PFSK-1 (cell line): Measurements from ENCODE around the gene NPAS2.

ENCODE experiments used
- FOXP2 ChIP-seq: optimal IDR thresholded peaks from 2 replicates; pipeline ENCODE3; 2011; ENCODE audit warnings: borderline replicate concordance, control low read depth, inconsistent platforms; ENCODE audit not compliant: insufficient read depth; ENCODE audit errors: extremely low read length, extremely low read depth
- POLR2AphosphoS5 ChIP-seq: IDR thresholded peaks from 2 replicates; pipeline ENCODE4 v1.6.1; 2012; ENCODE audit warnings: low read depth, mild to moderate bottlenecking, control low read depth, low read length, moderate library complexity
- SIN3A ChIP-seq: IDR thresholded peaks from 2 replicates; pipeline ENCODE4 v1.6.1; 2012; ENCODE audit warnings: mild to moderate bottlenecking, low read length, moderate library complexity, borderline replicate concordance; ENCODE audit not compliant: insufficient read depth
- TAF1 ChIP-seq: IDR thresholded peaks from 2 replicates; pipeline ENCODE4 v1.6.1; 2012; ENCODE audit warnings: low read length, control low read depth, borderline replicate concordance; ENCODE audit not compliant: insufficient read depth
- TF ChIP-seq, protein P1 (sequence below), 2 experiments: IDR thresholded peaks; 2 replicates each; pipeline versions ENCODE4 v1.6.1 to v1.8.0; 2011 to 2012; ENCODE audit warnings: low read depth in 2 of 2, low read length in 2 of 2, control low read depth in 1 of 2, inconsistent platforms in 1 of 2, mild to moderate bottlenecking in 1 of 2, moderate library complexity in 1 of 2; ENCODE audit not compliant: insufficient read depth in 1 of 2

NPAS2 gene

DNA sequence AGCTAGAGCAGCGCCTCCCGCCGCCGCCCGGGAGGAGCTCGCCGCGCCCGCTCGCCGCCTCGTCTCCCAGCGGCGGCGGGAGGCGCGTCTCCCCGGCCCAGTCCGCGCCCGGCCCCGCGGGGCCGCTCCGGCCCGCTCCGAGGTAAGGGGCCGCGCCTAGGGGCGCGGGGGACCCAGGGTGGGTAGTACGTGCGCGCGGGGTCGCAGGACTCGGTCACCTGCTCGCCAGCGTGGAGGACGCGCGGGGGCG is 259 bp downstream of the NPAS2 start:
- TF ChIP-seq TAF1 (no peak), FOXP2 (no peak), POLR2AphosphoS5 (no peak), SIN3A (no peak)
- TF ChIP-seq, protein P1, sequence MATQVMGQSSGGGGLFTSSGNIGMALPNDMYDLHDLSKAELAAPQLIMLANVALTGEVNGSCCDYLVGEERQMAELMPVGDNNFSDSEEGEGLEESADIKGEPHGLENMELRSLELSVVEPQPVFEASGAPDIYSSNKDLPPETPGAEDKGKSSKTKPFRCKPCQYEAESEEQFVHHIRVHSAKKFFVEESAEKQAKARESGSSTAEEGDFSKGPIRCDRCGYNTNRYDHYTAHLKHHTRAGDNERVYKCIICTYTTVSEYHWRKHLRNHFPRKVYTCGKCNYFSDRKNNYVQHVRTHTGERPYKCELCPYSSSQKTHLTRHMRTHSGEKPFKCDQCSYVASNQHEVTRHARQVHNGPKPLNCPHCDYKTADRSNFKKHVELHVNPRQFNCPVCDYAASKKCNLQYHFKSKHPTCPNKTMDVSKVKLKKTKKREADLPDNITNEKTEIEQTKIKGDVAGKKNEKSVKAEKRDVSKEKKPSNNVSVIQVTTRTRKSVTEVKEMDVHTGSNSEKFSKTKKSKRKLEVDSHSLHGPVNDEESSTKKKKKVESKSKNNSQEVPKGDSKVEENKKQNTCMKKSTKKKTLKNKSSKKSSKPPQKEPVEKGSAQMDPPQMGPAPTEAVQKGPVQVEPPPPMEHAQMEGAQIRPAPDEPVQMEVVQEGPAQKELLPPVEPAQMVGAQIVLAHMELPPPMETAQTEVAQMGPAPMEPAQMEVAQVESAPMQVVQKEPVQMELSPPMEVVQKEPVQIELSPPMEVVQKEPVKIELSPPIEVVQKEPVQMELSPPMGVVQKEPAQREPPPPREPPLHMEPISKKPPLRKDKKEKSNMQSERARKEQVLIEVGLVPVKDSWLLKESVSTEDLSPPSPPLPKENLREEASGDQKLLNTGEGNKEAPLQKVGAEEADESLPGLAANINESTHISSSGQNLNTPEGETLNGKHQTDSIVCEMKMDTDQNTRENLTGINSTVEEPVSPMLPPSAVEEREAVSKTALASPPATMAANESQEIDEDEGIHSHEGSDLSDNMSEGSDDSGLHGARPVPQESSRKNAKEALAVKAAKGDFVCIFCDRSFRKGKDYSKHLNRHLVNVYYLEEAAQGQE (IDR thresholded peaks at IDR 0.05; ENCODE audit: insufficient read depth in 1 of 2, low read depth in 2 of 2, low read length in 2 of 2): no peak

DNA sequence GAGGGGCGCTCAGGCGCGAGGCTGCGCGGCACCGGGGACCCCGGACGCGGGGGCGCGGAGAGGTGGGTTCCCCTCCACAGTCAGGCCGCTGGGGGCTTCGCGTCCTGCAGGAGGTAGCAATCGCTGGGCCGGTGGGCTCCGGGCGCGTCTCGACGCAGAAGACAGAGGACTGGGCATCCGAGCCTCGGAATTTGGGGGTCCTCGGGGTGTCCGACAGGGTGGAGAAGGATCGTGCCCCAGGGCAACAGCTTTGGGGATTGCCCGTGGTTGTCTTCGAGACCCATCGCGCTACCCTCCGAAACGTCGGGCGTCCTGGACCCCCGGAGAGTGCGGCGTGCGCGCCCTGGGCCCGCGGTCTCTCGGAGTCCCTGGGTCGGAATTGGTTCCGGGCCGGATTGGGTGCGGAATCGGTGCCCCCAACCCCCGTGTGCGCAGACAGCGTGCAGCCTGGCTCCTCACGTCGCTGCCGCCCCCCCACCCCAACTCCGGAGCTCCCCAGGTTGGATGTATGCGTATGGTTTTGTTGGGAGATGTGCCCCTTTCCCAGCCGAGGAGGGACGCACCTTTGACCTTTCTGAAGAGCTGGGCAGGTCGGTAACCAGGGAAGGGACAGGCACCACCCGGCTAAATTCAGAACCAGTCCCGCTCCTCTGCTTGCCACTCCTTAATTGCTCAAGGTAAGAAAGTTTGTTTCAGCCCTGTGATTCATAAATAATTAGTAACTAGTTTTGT is 750 bp downstream of the NPAS2 start:
- no peak for TF ChIP-seq POLR2AphosphoS5
- no peak for TF ChIP-seq SIN3A
- TF ChIP-seq FOXP2: no peak
- TF ChIP-seq TAF1: no peak
- TF ChIP-seq, protein P1 (IDR thresholded peaks at IDR 0.05; ENCODE audit: insufficient read depth in 1 of 2, low read depth in 2 of 2, low read length in 2 of 2): no peak

DNA sequence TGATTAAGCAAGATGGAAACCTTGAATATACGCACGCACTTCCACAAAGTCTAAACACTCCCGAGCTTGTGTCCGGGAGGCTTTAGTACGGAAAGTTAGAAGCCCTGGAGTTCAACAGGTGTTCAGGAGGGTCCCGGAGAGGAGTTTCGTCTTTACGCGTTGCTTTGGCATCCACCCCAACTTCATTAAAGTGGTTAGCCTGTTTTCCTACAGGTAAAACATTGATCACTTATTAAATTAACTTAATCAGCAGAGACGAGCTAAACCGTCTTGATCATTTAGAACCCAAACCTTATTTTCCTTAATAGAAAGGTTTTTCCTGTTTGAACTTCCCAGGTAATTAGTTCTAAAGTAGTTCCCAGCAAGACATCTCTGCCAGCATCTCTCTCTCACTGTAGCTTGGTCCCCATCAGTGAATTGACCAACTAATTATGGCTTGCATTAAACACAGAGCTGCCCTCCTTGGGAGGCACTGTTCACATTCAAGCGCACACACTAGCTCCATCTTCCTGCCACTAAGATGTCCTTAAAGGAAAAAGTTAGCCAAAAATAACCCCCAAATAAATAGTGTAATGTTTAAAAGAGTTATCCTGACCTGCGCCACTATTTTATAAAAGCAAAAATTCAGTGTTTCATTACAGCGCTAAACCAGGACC is 1.4 kb downstream of the NPAS2 start:
- TF ChIP-seq SIN3A: no peak
- TF ChIP-seq, protein P1 (IDR thresholded peaks at IDR 0.05; ENCODE audit: insufficient read depth in 1 of 2, low read depth in 2 of 2, low read length in 2 of 2): no peak
- TF ChIP-seq FOXP2: no peak
- TF ChIP-seq TAF1: no peak
- no peak for TF ChIP-seq POLR2AphosphoS5

DNA sequence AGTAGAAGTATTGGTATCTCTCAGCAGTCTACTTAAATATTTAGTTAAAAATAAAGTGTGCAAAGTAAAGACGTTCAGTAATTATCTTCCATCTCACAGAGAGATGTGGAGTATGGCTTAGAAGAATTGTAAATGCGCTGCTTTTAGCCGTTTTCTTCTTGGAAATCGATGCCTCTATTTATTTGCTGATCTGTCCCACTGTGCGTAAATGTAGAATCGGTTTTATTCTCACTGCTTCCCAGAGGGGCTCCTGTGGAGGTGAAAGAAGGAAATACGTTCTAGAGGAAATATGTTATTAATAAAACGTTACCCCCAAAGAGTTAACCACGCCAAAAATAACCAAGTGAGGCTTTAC is 1.9 kb downstream of the NPAS2 start:
- TF ChIP-seq TAF1 (no peak), SIN3A (no peak), FOXP2 (no peak), POLR2AphosphoS5 (no peak)
- TF ChIP-seq, protein P1 (IDR thresholded peaks at IDR 0.05; ENCODE audit: insufficient read depth in 1 of 2, low read depth in 2 of 2, low read length in 2 of 2): no peak

DNA sequence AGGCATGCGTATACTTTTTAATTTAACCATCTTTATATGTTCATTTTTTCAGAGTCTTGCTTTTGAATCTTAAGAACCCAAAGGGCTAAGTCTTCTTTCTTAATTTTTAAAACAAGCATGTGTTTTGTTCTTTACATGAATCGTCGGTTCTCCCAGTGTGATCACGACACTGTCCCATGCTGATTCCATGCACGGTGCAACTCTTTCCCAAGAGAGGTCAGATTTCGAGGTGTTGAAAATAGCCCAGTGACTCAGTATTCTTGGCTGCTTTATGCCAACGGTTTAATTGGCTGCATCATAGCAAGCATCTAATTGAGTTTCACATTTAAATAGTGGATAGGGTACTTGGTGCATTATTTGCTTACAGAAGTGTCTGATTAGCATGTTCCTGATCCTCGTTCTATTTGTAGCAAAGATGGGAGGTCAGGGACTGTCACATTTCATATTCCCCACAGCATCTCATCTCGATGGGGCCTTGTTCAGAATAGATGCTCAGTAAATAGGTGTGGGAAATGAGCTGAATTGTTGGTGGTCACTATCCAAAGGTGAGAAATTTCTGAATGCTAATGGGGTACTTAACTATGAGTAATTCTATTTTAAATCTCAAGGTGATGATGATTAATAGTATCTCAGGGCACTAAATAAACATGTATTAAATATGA is 2.8 kb downstream of the NPAS2 start:
- TF ChIP-seq, protein P1 (IDR thresholded peaks at IDR 0.05; ENCODE audit: insufficient read depth in 1 of 2, low read depth in 2 of 2, low read length in 2 of 2): no peak
- TF ChIP-seq FOXP2 (no peak), TAF1 (no peak), POLR2AphosphoS5 (no peak), SIN3A (no peak)
